HT-29 (cell line): ENCODE measurements around the gene ADGRL3. TPM values are rescaled to one million over a fixed set of nuclear protein-coding genes. Genes with fewer than 3 reads are reported as not detected.

Experiments
- DNase-seq: peaks from one replicate; pipeline ENCODE4 v3.0.0-alpha.2; 2015; ENCODE audit warnings: low spot score
- total RNA-seq: library from RNA; depleted of rRNA; stranded (reverse); fragments of >200 nt; shearing (Covaris generic); gene quantifications from 2 replicates; pipeline ENCODE4 v1.2.3, GENCODE V29; 2014

Gene ADGRL3
- total RNA-seq, 1 experiment from 2014 or later, result not detected

DNA sequence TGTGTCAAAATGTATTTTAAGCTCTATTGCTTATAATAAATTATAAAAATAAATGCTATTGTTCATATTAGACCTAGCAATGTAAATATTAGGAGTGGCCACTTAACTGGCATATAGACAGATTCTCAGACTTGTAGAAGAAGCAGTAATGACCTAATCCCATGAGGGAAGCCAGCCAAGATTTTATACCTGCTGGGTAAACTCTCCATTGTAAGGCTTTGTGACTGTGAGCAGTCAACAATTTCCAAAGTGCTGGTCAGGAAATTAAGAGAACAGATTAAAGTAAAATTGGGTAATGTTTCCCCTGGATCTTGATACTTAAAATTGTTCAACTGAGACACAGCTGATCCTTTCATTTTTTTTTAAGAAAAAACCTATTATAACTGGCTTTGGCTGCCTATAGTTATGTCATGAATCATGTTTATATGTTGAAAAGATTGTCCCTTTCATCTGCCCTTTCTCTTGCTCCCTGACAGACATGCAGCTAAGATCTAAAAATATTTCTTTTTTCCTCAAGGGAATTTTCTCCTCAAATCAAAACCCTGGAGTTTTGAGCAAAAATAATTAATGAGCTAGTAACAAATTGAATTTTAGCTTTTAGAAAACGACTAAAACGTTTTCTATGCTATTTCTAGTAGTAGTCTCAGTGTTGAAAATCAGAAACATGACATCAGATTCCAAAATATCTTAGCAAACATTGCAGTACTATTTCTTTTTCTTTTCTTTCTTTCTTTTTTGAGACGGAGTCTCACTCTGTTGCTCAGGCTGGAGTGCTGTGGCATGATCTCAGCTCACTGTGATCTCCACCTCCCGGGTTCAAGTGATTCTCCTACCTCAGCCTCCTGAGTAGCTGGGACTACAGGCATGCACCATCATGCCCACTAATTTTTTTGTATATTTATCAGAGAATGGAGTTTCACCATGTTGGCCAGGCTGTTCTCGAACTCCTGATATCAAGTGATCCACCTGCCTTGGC lies 77.9 kb downstream of the ADGRL3 start:
- DNase-seq, result peak; percentile 27

DNA sequence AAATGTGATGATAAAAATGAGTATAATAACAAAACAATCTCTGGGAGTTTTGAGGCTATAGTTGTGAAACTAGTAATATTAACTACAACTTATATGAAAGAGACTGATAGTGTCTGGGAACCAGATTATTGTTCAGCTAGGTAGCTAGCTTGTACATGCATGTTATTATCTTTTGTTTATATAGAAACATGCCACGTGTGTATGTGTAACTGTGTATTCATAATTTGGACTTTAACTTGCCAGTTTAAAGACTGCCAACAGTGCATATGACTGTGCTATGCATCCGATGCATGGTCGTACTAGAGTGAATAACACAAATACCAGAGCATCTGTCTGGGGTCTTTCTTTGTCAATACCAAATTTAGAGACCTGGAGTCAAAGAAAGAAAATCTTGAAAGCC lies 92.2 kb downstream of the ADGRL3 start:
- no peak for DNase-seq

DNA sequence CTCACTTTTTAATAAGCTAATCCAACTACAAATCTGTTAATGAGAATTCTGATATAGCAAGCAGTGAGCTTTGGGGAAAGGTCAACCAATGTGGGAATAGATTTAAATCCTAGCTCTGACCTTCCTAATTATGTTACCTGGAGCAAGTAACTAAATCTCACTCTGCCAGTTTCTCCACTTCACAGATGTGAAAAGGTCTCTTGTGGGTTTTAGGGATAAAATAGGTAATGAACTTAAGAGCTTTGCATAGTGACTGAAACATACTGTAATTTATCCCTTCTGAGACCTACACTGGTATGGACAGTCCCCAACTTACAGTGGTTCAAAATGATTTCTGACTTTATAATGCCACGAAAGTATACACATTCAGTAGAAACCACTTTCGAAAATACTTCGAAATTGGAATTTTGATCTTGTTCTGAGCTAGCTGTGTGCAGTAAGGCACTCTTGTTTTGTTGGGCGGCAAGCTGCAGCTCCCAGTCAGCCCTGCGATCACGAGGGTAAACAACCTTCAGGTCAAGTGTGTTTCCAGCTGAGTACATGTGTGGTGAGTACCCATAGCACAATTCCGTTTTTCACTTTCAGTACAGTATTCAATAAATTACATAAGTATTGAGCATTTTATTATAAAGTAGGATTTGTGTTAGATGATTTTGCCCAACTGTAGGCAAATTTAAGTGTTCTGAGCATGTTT lies 93.7 kb downstream of the ADGRL3 start:
- no peak for DNase-seq

GRCh38 chr4:61294936-61295335 lies 94.8 kb downstream of the ADGRL3 start:
- DNase-seq, result no peak

GRCh38 chr4:61296144-61296543 lies 96.0 kb downstream of the ADGRL3 start:
- DNase-seq, result no peak

DNA sequence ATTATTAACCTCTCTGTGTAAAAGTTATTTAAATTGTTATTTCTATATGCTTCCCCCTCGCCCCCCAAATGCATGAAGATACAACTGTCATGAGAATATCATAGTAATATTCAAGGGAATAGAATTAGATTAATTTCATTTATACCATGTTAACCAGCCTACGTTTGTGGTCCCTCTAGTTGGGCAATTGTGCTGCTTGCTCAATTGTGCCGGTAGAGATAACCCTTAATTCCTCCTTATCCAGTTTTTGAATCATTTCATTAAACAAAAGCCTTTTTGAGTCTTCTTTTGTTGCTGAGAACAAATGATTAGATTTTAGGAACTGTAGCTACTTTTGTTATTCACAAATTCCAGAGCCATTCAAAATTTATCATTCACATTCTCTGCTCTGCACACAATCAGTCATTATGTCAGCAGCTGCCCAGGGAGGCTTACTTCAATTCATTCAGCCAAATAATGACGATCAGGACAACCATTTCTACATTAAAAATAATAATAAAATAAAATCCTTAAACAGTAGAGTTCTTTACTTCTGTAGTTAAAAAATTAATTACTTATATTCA lies 98.1 kb downstream of the ADGRL3 start:
- DNase-seq, result no peak

GRCh38 chr4:61299316-61299715 lies 99.2 kb downstream of the ADGRL3 start:
- peak; percentile 5 for DNase-seq

GRCh38 chr4:61300266-61300844 lies 100.2 kb downstream of the ADGRL3 start:
- DNase-seq, result no peak

DNA sequence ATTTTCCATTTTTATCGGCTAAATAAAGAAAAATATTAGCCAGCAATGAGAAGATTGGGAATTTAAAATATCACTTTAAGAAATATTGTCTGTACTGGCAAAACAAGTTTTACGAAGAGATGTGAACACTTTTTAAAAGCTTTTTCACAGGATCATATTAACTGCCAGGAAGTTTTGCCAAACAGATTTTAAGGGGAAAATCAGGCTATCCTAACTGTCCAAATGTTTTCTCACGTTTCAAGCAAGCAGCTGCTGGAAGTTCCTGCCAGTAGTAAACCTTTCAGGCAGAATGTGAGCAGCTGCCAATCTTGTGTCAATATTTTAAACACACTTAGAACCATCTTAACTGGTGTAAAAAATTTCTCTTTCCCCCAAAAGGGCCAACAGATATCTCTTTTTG lies 101.1 kb downstream of the ADGRL3 start:
- DNase-seq, result no peak

GRCh38 chr4:61308033-61308432 lies 107.9 kb downstream of the ADGRL3 start:
- DNase-seq, result no peak

GRCh38 chr4:61309616-61310015 lies 109.5 kb downstream of the ADGRL3 start:
- no peak for DNase-seq

DNA sequence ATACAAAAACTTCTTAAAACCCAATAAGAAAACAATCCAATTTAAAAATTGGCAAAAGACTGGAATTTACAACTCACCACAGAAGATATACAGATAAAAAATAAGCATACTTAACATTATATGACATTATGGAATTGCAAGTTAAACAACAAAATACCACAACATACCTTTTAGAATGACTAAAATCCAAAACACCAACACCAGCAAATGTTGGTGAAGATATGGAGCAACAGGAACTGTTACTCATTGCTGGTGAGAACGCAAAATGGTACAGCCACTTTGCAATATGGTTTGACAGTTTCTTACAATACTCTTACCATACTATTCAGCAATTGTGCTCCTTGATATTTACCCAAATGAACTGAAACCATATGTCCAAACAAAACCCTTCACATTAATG lies 112.4 kb downstream of the ADGRL3 start:
- DNase-seq, result no peak

DNA sequence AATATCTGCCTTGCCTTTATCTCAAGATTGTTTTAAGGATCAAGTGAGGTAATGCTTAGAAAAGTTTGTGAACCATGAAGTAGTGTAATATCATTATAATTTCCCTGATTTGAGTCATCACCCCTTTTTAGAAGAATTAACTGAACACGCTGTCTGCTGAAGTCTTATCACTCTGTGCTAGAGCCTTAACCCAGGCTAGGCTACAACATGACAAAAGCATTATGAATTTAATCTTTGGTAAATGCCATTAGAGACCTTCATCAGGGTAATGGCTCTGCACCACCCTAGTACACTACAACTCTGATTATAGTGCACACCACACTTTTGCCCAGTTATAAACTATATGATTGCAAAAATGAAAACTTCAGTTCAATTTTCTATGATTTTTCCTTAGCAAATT lies 118.3 kb downstream of the ADGRL3 start:
- DNase-seq, result no peak

- no peak for DNase-seq
Observed at GRCh38 chr4:61319156-61319555, 119.0 kb downstream of the ADGRL3 start.

DNA sequence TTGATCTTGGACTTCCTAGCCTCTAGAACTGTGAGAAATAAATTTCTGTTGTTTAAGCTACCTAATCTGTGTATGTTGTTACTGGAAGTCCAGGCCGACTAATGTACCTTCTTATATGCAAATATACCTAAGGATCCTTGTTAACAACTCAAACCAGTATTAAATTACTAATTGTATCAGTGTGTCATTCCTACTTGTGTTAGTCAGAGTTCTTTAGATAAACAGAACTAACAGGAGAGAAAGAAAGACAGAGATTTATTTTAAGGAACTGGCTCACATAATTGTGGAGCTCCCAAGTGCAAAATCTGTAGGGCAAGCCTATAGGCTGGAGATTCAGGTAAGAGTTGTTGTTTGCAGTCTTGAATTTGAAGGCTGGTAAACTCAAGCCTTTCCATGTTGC lies 120.0 kb downstream of the ADGRL3 start:
- no peak for DNase-seq

DNA sequence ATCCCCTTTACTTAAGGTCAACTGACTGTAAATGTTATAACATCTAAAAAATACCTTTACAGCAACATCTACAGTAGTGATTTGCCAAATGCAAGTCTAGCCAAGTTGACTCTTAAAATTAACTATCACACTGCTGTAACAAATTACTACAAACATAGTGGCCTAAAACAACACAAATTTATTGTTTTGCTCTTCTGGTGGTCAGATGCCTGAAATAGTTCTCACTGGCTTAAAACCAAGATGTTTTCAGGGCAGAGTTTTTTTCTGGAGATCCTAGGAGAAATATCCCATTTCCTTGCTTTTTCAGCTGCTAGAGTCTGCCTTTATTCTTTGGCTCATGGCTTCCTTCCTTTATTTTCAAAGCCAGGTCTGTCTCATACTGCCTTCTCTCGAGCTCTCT lies 120.5 kb downstream of the ADGRL3 start:
- DNase-seq, result no peak

DNA sequence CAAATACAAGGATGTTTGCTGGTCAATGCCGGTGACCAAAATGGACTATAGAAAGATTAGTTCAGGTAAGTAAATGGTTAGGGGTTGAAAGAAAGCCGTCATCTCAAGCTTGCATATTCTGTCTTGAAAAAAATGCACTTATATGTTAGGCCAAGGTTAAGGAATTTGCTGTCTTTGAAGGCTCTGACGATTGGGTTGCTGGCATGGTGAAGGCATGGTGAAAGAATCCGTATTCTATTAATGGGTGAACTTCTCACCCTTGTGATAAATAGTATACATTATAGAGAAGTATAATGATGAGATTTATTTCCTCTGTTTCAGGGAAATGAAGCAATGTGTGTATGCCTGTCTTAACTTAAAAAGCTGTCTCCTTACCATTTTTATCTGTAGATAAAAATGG lies 132.6 kb downstream of the ADGRL3 start:
- DNase-seq, result no peak

DNA sequence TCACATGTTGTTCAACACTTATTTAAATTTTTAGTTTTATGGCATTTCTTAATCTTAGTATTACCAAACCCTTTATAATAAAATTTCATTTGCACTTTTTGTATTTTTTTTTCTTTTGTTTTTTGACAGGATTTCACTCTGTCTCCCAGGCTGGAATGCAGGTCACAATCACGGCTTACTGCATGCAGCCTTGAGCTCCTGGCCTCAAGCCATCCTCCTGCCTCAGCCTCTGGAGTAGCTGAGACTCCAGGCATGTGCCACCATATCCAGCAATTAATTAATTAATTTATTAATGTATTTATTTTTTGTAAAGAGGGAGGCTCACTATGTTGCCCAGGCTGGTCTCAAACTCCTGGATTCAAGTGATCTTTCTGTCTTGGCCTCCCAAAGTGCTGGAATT lies 133.4 kb downstream of the ADGRL3 start:
- DNase-seq, result no peak

DNA sequence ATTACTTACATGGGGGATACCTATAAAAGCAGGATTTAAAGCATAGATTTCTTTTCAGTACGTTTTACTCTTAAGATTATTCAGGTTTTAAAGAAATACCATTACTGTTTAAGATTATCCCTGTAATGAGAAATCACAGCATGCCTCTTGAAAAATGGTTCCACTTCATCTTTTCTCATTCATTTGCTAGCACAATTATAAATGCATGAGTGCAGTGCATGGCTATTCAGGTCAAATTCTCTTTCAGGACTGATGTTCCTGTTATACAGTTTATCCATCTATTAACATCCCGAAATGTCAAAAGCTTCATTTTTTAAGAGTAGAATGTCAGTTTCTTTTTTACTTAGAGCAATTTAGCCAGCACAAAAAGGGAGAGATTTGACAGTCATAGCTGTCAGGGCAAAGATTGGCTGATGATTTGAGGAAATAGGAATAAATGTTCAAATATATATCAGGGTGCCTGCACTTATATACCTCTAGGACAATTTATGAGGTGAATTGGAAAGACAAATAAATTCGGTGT lies 135.2 kb downstream of the ADGRL3 start:
- DNase-seq, result no peak

DNA sequence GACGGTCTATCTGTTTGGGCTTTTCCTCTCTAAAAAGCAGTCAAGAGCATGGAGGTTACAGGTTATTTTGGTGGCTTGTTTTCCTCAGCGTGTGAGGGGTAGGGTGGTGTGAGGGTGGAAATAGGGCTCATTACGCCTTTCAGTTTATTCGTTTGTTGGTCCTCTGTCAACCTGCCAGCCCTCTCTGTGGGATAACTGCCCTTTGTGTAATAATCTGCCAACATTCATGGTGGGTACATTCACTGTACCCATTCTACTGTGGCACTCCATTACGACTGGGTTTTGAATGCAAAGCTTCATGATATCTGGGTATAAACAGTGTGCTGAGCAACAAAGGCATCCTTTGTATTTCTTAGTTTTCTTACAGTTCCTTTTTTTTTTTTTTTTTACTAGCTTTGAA lies 136.4 kb downstream of the ADGRL3 start:
- DNase-seq, result no peak

DNA sequence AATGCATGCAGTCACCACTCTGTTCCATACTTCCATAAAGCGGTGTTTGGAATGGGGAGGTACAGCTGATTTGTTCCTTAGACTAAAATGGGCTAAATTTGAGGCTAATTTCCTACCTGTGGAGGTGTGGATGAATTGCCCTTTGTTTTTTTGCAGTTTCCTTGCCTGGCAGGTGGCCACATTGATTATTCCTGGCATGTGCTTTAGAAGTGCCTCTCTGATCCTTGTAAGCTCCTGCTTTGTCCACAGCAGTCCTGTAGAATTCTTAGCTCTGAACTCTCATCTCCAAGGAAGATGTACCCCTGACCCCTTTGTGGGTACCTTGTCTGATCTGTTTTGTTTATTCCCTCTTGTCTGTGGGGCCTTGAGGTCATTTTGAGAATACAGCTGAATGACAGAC lies 136.8 kb downstream of the ADGRL3 start:
- DNase-seq, result peak; percentile 42

DNA sequence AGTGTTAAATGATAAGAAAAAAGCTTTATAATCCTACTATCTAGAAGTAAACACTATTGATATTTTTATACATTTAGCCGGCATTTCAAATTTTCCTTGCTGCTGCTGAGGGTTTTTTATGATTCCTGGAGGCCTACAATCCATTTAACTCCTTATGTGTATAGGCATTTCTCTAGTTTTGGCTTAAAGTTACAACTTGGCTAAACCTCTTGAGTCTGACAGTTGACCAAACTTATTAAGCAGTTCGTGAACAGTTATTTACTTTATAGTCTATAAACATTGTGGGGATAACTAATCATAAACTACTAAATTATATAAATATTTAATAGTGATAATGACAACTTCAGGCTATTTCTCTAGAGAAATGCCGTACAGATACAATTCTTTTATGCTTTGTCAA lies 141.9 kb downstream of the ADGRL3 start:
- DNase-seq, result no peak
